ENCODE measurements around the gene CTDSPL.

GRCh38 chr3:37899711-37900306, 38.1 kb downstream of the CTDSPL start:
- no peak for TF ChIP-seq POLR2A (IDR thresholded peaks at IDR 0.05; ENCODE audit: borderline replicate concordance, extremely low read depth, insufficient read depth, insufficient read length)
- TF ChIP-seq EZH2phosphoT487 (IDR thresholded peaks at IDR 0.05; ENCODE audit: borderline replicate concordance): no peak
- TF ChIP-seq ZNF274 (IDR thresholded peaks at IDR 0.05; ENCODE audit: low read depth, low read length): no peak
- TF ChIP-seq CTCF (IDR thresholded peaks at IDR 0.05 in 2 of 3, conservative IDR thresholded peaks at IDR 0.05 in 1 of 3; ENCODE audit: borderline replicate concordance in 1 of 3, insufficient read depth in 1 of 3, low read depth in 2 of 3, low read length in 2 of 3): no peak
- no peak for TF ChIP-seq EGR1 (IDR thresholded peaks at IDR 0.05; ENCODE audit: low read depth)
- TF ChIP-seq POLR2AphosphoS5 (IDR thresholded peaks at IDR 0.05; ENCODE audit: low read depth, low read length): no peak
- TF ChIP-seq YY1 (IDR thresholded peaks at IDR 0.05; ENCODE audit: extremely low read depth, insufficient replicate concordance, low read depth, low read length): no peak
- TF ChIP-seq REST (IDR thresholded peaks at IDR 0.05; ENCODE audit: low read depth): no peak
- no peak for TF ChIP-seq EZH2 (IDR thresholded peaks at IDR 0.05)
- no peak for TF ChIP-seq SIN3A (IDR thresholded peaks at IDR 0.05; ENCODE audit: low read depth)
- TF ChIP-seq CEBPB (IDR thresholded peaks at IDR 0.05; ENCODE audit: low read depth): no peak

Measured in HCT116 (cell line).